Type B pancreatic cell (in vitro differentiated cells): Measurements from ENCODE around the gene HDDC3. TPM values are rescaled to one million over a fixed set of nuclear protein-coding genes. Genes with fewer than 3 reads are reported as not detected.
A peak's percentile ranks its signal among the peaks of the same experiment; 100 is the strongest.

ENCODE experiments used
- DNase-seq: peaks from one replicate; pipeline ENCODE4 v3.0.0; 2021; ENCODE audit warnings: mixed read lengths; ENCODE audit not compliant: unreplicated experiment; ENCODE audit errors: extremely low spot score
- H3K27ac Mint-ChIP-seq: 2 replicates; pipeline ENCODE4 v1.8.0; 2021; ENCODE audit warnings: mild to moderate bottlenecking, mixed read lengths
- H3K27me3 Mint-ChIP-seq: 2 replicates; pipeline ENCODE4 v1.8.0; 2021; ENCODE audit warnings: mixed read lengths
- H3K36me3 Mint-ChIP-seq: 2 replicates; pipeline ENCODE4 v1.8.0; 2021; ENCODE audit warnings: mixed read lengths
- H3K4me1 Mint-ChIP-seq: one replicate; pipeline ENCODE4 v1.8.0; 2021; ENCODE audit warnings: mixed read lengths; ENCODE audit not compliant: unreplicated experiment
- H3K4me3 Mint-ChIP-seq: 2 replicates; pipeline ENCODE4 v1.8.0; 2021; ENCODE audit warnings: mild to moderate bottlenecking, mixed read lengths
- H3K9me3 Mint-ChIP-seq: 2 replicates; pipeline ENCODE4 v1.8.0; 2021; ENCODE audit warnings: mixed read lengths
- total RNA-seq: library from RNA; stranded (reverse); gene quantifications from 2 replicates; pipeline ENCODE4 v1.2.1, GENCODE V29; 2021; ENCODE audit warnings: low replicate concordance
- TF ChIP-seq, protein P1 (sequence below): fragments of 200-600 bp; sonication (generic); conservative IDR thresholded peaks from 2 replicates; pipeline ENCODE4 v1.5.0; 2021; ENCODE audit warnings: antibody characterized with exemption, mild to moderate bottlenecking

The HDDC3 gene
- total RNA-seq, 1 donor from 2014 or later: 16.8 TPM

DNA sequence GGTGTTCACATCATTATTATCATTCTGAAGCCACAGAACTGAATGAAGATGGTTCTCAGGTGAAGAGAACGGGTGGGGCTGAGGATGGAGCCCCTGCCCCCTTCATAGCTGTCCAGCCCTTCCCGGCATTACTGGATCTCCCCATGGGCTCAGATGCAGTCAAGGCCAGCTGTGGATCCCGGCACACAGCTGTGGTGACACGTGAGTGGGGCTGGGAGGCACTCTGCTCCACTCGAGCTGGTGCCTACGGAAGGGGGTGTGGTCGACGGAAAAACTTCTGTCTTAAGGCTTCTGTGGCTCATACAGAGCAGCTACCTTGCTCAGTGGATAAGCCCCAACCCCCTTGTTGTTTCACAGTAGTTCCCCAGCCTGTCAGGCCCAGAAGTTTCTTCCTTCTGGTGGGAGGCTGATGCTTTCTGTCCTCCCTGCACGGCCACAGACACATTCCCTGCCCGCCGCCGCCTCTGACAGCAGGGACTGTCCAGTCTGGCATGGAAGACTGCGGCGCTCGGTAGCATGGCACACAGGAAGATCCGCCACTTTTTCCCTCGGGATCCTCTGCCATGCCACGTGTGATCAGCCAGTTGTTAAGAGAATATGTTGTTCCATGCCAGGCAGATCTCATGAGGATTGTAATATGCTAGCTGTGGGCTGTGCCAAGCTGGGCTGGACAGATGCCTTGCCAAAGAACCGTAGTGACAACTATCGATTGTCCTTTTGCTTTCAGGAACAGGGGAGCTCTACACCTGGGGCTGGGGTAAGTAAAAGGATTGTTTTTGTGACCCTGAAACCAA, 28.1 kb upstream of the HDDC3 start:
- DNase-seq: no peak
- H3K27ac Mint-ChIP-seq: no peak overlapping the region
- TF ChIP-seq, protein P1, sequence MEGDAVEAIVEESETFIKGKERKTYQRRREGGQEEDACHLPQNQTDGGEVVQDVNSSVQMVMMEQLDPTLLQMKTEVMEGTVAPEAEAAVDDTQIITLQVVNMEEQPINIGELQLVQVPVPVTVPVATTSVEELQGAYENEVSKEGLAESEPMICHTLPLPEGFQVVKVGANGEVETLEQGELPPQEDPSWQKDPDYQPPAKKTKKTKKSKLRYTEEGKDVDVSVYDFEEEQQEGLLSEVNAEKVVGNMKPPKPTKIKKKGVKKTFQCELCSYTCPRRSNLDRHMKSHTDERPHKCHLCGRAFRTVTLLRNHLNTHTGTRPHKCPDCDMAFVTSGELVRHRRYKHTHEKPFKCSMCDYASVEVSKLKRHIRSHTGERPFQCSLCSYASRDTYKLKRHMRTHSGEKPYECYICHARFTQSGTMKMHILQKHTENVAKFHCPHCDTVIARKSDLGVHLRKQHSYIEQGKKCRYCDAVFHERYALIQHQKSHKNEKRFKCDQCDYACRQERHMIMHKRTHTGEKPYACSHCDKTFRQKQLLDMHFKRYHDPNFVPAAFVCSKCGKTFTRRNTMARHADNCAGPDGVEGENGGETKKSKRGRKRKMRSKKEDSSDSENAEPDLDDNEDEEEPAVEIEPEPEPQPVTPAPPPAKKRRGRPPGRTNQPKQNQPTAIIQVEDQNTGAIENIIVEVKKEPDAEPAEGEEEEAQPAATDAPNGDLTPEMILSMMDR: no peak
- peaks cover 12% of the 10 kb centered on the region for H3K4me1 Mint-ChIP-seq
- no peaks in the 10 kb centered on the region for H3K9me3 Mint-ChIP-seq
- peaks cover 11% of the 10 kb centered on the region for H3K36me3 Mint-ChIP-seq
- no peaks in the 10 kb centered on the region for H3K27me3 Mint-ChIP-seq
- no peak overlapping the region for H3K4me3 Mint-ChIP-seq

DNA sequence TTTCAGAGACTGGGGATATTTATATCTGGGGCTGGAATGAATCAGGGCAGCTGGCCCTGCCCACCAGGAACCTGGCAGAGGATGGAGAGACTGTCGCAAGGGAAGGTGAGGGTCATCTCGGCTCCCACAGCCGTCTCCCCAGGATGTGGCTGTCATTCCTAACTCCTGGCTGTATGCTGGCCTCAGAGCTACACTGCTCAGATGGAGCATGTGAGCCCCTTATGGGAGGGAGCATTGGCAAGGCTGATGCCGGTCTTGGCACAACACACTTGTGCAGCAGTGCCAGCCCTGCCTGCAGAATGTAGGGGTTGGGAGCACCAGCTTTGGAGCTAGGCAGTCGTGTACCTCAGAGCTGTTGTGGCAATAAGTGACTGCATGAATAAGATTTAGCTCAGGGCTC, 27.5 kb upstream of the HDDC3 start:
- TF ChIP-seq, protein P1: no peak
- Mint-ChIP-seq H3K4me3 (peak overlapping the region; percentile 49), H3K4me1 (peaks cover 12% of the 10 kb centered on the region), H3K9me3 (no peaks in the 10 kb centered on the region), H3K27ac (peak overlapping the region; percentile 50), H3K27me3 (no peaks in the 10 kb centered on the region), H3K36me3 (peaks cover 11% of the 10 kb centered on the region)
- no peak for DNase-seq

DNA sequence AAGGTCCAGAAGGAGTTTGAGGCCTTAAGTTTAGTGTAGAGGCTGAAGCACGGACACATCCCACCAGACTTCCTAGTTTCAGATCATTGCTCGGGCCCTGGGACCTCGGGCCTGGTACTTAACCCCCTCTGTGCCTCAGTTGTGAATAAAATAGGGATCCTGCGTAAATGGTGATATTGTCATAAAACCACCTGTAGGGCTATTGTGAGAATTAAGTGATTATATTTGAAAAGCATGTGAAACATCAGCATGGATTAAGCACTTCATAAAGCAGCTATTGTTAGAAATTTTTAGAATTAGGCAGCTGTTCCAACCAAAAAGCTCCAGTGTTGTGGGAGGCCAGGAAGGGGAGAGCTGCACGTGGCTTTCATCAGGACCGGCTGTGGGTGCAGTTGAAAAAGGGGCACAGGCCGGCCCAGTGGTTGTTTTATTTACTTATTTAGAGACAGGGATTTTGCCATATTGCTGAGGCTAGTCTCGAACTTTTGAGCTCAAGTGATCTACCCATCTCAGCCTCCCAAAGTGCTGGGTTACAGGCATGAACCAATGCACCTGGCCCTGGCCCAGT, 26.8 kb upstream of the HDDC3 start:
- Mint-ChIP-seq H3K27ac (no peak overlapping the region), H3K4me3 (peak overlapping the region; percentile 49), H3K36me3 (peaks cover 11% of the 10 kb centered on the region), H3K9me3 (no peaks in the 10 kb centered on the region), H3K27me3 (no peaks in the 10 kb centered on the region), H3K4me1 (peaks cover 12% of the 10 kb centered on the region)
- DNase-seq: no peak
- TF ChIP-seq, protein P1: no peak

DNA sequence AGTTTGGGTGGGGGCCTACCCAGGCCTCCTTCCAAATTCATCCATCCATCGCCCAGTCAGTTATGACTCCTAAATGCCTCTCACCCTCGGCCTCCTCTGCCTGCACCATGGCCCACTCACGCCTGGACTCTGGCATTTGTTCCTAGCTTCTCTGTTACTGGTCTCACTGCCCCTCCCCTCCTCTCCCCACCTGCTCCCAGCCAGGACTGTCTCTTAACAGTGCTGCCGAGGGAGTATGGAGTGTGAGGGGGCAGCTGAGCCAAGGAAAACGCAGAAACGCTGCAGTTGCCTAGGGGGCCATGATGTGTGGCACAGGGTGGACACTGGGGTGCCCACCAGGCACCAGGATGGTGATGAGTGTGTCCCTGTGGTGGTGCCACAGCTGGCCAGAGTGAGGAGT, 25.4 kb upstream of the HDDC3 start:
- no peak for DNase-seq
- Mint-ChIP-seq H3K4me1 (peaks cover 12% of the 10 kb centered on the region), H3K36me3 (peaks cover 8% of the 10 kb centered on the region), H3K27ac (peak overlapping the region; percentile 66), H3K9me3 (no peaks in the 10 kb centered on the region), H3K27me3 (no peaks in the 10 kb centered on the region), H3K4me3 (peak overlapping the region; percentile 89)
- TF ChIP-seq, protein P1: no peak

DNA sequence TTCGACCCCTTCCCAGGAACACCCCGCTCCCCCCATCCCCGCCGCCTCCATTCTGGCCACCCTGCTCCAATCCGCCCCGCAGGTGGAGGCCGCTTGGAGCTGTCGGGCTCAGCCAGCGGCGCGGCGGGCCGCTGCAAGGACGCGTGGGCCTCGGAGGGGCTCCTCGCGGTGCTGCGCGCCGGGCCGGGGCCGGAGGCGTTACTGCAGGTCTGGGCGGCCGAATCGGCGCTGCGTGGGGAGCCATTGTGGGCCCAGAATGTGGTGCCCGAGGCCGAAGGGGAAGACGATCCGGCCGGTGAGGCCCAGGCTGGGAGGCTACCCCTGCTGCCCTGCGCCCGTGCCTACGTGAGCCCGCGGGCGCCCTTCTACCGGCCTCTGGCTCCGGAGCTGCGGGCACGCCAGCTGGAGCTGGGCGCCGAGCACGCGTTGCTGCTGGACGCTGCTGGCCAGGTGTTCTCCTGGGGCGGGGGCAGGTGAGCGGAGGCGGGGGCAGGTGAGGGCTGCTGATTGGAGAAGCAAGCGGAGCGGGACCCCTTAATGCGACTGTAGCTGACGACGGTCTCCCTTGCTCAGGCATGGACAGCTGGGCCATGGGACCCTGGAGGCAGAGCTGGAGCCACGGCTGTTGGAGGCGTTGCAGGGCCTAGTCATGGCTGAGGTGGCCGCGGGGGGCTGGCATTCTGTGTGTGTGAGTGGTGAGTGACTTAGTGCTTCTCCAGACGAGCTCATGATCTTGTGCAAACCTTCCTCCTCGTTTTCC, 24.9 kb upstream of the HDDC3 start:
- Mint-ChIP-seq H3K4me1 (peaks cover 11% of the 10 kb centered on the region), H3K36me3 (peaks cover 5% of the 10 kb centered on the region), H3K27me3 (no peaks in the 10 kb centered on the region), H3K27ac (peak overlapping the region; percentile 66), H3K9me3 (no peaks in the 10 kb centered on the region), H3K4me3 (peak overlapping the region; percentile 89)
- TF ChIP-seq, protein P1: no peak
- DNase-seq: no peak
